IMR-90 (cell line): ENCODE measurements around the gene TMX2. TPM values are rescaled to one million over a fixed set of nuclear protein-coding genes. Genes with fewer than 3 reads are reported as not detected.

Source experiments
- ATAC-seq: fragments of 200-7000 bp; cut with Tn5 transposase; 2 replicates; pipeline ENCODE4 v1.9.1; 2020; ENCODE audit warnings: low read depth, mild to moderate bottlenecking, moderate library complexity
- BruUV-seq: library from RNA; stranded (reverse); fragments of 400-500 nt; replicated peaks from 2 replicates; lab custom pipeline; 2021; lab: Mats Ljungman, UMichigan
- CTCF ChIA-PET: fragments of 300-600 bp; formaldehyde crosslinking; extraction: SDS; loops from one replicate; lab custom pipeline; 2021; ENCODE audit warnings: antibody characterized with exemption; lab: Yijun Ruan, JAX
- POLR2A ChIA-PET: fragments of 300-600 bp; sonication (Branson Sonifier 250); formaldehyde crosslinking; loops from one replicate; lab custom pipeline; 2022; ENCODE audit warnings: antibody characterized with exemption; ENCODE audit not compliant: unreplicated experiment; lab: Charles Lee
- DNase-seq: peaks from one replicate; pipeline ENCODE4 v3.0.0; 2013
- H2AFZ ChIP-seq: replicated peaks from 2 replicates; pipeline ENCODE3; 2013; ENCODE audit warnings: low read length, mild to moderate bottlenecking; ENCODE audit not compliant: poor library complexity
- H2AK5ac ChIP-seq: 2 replicates; pipeline ENCODE4 v1.6.1; 2013; ENCODE audit warnings: low read depth, low read length, inconsistent platforms
- H2AK9ac ChIP-seq: replicated peaks from 2 replicates; pipeline ENCODE3; 2013; ENCODE audit warnings: mild to moderate bottlenecking, low read depth, low read length, moderate library complexity; ENCODE audit not compliant: poor library complexity
- H2BK120ac ChIP-seq: 2 replicates; pipeline ENCODE4 v1.6.1; 2013; ENCODE audit warnings: low read depth, low read length, inconsistent platforms
- H2BK15ac ChIP-seq: 3 replicates; pipeline ENCODE4 v1.6.1; 2013; ENCODE audit warnings: low read depth, low read length, inconsistent platforms
- H2BK20ac ChIP-seq: 2 replicates; pipeline ENCODE4 v1.6.1; 2013; ENCODE audit warnings: low read depth, mild to moderate bottlenecking, inconsistent platforms, low read length, moderate library complexity
- H2BK5ac ChIP-seq: 2 replicates; pipeline ENCODE4 v1.6.1; 2013; ENCODE audit warnings: mild to moderate bottlenecking, low read depth, low read length, inconsistent platforms; ENCODE audit not compliant: poor library complexity, severe bottlenecking
- H3K14ac ChIP-seq: replicated peaks from 2 replicates; pipeline ENCODE4 v1.6.1; 2013; ENCODE audit warnings: low read depth, low read length, inconsistent platforms
- H3K18ac ChIP-seq: 2 replicates; pipeline ENCODE4 v1.6.1; 2013; ENCODE audit warnings: low read depth, low read length, control low read depth
- H3K23ac ChIP-seq: 2 replicates; pipeline ENCODE4 v1.6.1; 2013; ENCODE audit warnings: low read depth, low read length, inconsistent platforms
- H3K27ac ChIP-seq: 2 replicates; pipeline ENCODE4 v1.5.1; 2013; ENCODE audit warnings: mild to moderate bottlenecking, control low read depth, low read length; ENCODE audit not compliant: insufficient read depth
- H3K27me3 ChIP-seq: 2 replicates; pipeline ENCODE4 v1.6.1; 2013; ENCODE audit warnings: low read length; ENCODE audit not compliant: control insufficient read depth, insufficient read depth
- H3K36me3 ChIP-seq: 2 replicates; pipeline ENCODE4 v1.6.1; 2013; ENCODE audit warnings: low read length, mixed read lengths; ENCODE audit not compliant: control insufficient read depth, insufficient read depth
- H3K4ac ChIP-seq: 2 replicates; pipeline ENCODE4 v1.6.1; 2013; ENCODE audit warnings: low read depth, low read length, inconsistent platforms
- H3K4me1 ChIP-seq: 2 replicates; pipeline ENCODE4 v1.6.1; 2013; ENCODE audit warnings: low read length, mixed read lengths; ENCODE audit not compliant: control insufficient read depth, insufficient read depth
- H3K4me2 ChIP-seq: 2 replicates; pipeline ENCODE4 v1.6.1; 2013; ENCODE audit warnings: low read depth, mild to moderate bottlenecking, control low read depth, low read length, moderate library complexity
- H3K4me3 ChIP-seq: 2 replicates; pipeline ENCODE4 v1.5.1; 2013; ENCODE audit warnings: low read depth, mild to moderate bottlenecking, control low read depth, low read length, moderate library complexity; ENCODE audit not compliant: insufficient read depth
- H3K56ac ChIP-seq: 2 replicates; pipeline ENCODE4 v1.6.1; 2013; ENCODE audit warnings: low read length, inconsistent platforms; ENCODE audit not compliant: insufficient read depth; ENCODE audit errors: extremely low read depth
- H3K79me1 ChIP-seq, 2 experiments: 2 replicates each; pipeline ENCODE4 v1.6.1; 2013; ENCODE audit warnings: low read length in 2 of 2, inconsistent platforms in 1 of 2, low read depth in 1 of 2
- H3K9ac ChIP-seq: 2 replicates; pipeline ENCODE4 v1.6.1; 2013; ENCODE audit warnings: low read depth, low read length, control low read depth
- H3K9me1 ChIP-seq: 2 replicates; pipeline ENCODE4 v1.6.1; 2013; ENCODE audit warnings: low read length, inconsistent platforms; ENCODE audit not compliant: insufficient read depth
- H3K9me3 ChIP-seq: 2 replicates; pipeline ENCODE4 v1.6.1; 2013; ENCODE audit warnings: low read length; ENCODE audit not compliant: control insufficient read depth, insufficient read depth
- H4K20me1 ChIP-seq: 2 replicates; pipeline ENCODE4 v1.6.1; 2013; ENCODE audit warnings: low read length, inconsistent platforms; ENCODE audit not compliant: insufficient read depth
- H4K5ac ChIP-seq: 2 replicates; pipeline ENCODE4 v1.6.1; 2013; ENCODE audit warnings: mild to moderate bottlenecking, low read depth, low read length, control low read depth
- H4K8ac ChIP-seq, 2 experiments: 2 replicates each; pipeline ENCODE4 v1.6.1; 2013; ENCODE audit warnings: low read depth in 2 of 2, low read length in 2 of 2, control low read depth in 1 of 2, inconsistent platforms in 1 of 2
- H4K91ac ChIP-seq: 2 replicates; pipeline ENCODE4 v1.6.1; 2013; ENCODE audit warnings: low read depth, low read length, inconsistent platforms; ENCODE audit not compliant: insufficient read depth
- CEBPB ChIP-seq: IDR thresholded peaks from 2 replicates; pipeline ENCODE4 v1.6.1; 2012; ENCODE audit warnings: low read depth, low read length, improper control_type of control experiment
- NFE2L2 ChIP-seq: fragments of 150-350 bp; IDR thresholded peaks from 2 replicates; pipeline ENCODE4 v1.6.1; 2016; ENCODE audit warnings: low read depth, mild to moderate bottlenecking, low read length
- WGBS, 2 experiments: methylation state at CpG; one replicate each; pipeline versions ENCODE4 v1.1.5 to v1.1.7; 2013; ENCODE audit warnings: missing lambda C conversion rate in 2 of 2; ENCODE audit not compliant: insufficient read length in 1 of 2; ENCODE audit errors: extremely low coverage in 2 of 2; 5-methylcytosine and 5-hydroxymethylcytosine counted together
- dilution Hi-C: fragments of 300-500 bp; cut with HindIII; formaldehyde crosslinking; loops from one replicate; pipeline ENCODE4 v1.14.3; 2018; ENCODE audit warnings: low sequenced_read_pairs; ENCODE audit not compliant: unreplicated experiment
- in situ Hi-C: fragments of 300-500 bp; cut with MboI; formaldehyde crosslinking; loops from 3 replicates; pipeline ENCODE4 v1.14.3; 2019; ENCODE audit warnings: low sequenced_read_pairs, inconsistent platforms, mixed read lengths
- intact Hi-C: fragments of 100-400 bp; cut with micrococcal nuclease; formaldehyde crosslinking; loops from 2 replicates; pipeline ENCODE4 v1.10.0; 2022
- polyA plus RNA-seq, 3 experiments: library from polyadenylated mRNA; depleted of rRNA; stranded (reverse); fragments of >200 nt; gene quantifications; 2 replicates each; pipeline ENCODE4 v1.2.3, GENCODE V29; 2012; ENCODE audit warnings: low replicate concordance in 1 of 3
- total RNA-seq: library from RNA; depleted of rRNA; stranded (reverse); fragments of >200 nt; gene quantifications from 2 replicates; pipeline ENCODE4 v1.2.3, GENCODE V29; 2012

Gene TMX2
- total and polyA plus RNA-seq, 2 of the 4 experiments (the other 2 are of a cell fraction) = 60.3 to 103 TPM

DNA sequence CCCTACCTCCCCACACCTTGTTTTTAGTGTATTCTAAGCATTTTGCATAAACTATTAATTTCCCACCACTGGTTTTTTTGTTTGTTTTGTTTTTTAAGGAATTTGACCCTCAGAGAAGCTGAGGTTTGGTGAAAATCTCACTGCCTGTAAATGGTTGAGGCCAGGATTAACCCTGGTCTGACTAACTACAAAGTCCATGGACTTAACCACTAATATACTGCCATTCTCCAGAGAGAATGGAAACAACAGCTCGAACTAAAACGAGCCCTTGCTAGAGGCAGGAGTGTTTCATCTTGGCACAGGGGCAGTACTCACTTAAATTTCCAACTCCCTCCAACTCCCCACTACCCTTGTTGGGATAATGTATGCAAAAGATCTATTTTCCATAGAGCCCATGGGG is 52.2 kb downstream of the TMX2 start:
- Histone ChIP-seq H4K91ac (no peak overlapping the region), H3K56ac (no peak overlapping the region), H3K36me3 (peaks cover 6% of the 10 kb centered on the region), H4K20me1 (peaks cover 61% of the 10 kb centered on the region), H3K4me1 (peaks cover 8% of the 10 kb centered on the region), H2BK5ac (peak overlapping the region; percentile 39), H2BK20ac (no peak overlapping the region), H3K4me3 (peak overlapping the region; percentile 99), H3K4me2 (peak overlapping the region; percentile 99), H4K5ac (peak overlapping the region; percentile 61), H3K4ac (0 out of 2 replicates have a peak overlapping the region, but pooled peaks have one; percentile 34), H3K14ac (peak overlapping the region; percentile 16; the same call in 1 of the 2 replicates), H4K8ac (no peak overlapping the region), H3K23ac (no peak overlapping the region), H3K18ac (peak overlapping the region; percentile 42; the same call in 1 of the 2 replicates), H3K27me3 (no peaks in the 10 kb centered on the region), H3K9ac (peak overlapping the region; percentile 100), H3K79me1 (peaks cover 0 to 35% of the 10 kb centered on the region in 2 experiments; a peak in 2 of 4 replicates), H2AFZ (no peak overlapping the region), H2BK15ac (no peak overlapping the region), H2AK5ac (no peak overlapping the region), H2AK9ac (no peak overlapping the region), H3K9me3 (no peaks in the 10 kb centered on the region), H3K9me1 (0 out of 2 replicates have a peak, but pooled peaks cover 6% of the 10 kb centered on the region), H3K27ac (peak overlapping the region; percentile 42; the same call in 1 of the 2 replicates), H2BK120ac (no peak overlapping the region)
- CTCF ChIA-PET = interaction anchor here (1.5 to 2.0 kb wide), 2 partner anchors 14 to 36 kb away, joined by 5 to 8 read pairs; no protein-coding TSS in a partner anchor
- no CpG with 5 or more reads among the region's 2 CpGs for WGBS, 2 experiments
- DNase-seq = no peak
- POLR2A ChIA-PET = interaction anchor here (0.6 to 1.4 kb wide), 6 partner anchors 14 to 552 kb away, joined by 3 to 7 read pairs (median 6); no protein-coding TSS in a partner anchor
- dilution Hi-C loops (no loop called here), intact Hi-C loops (loop anchor here (5.0 kb wide), 3 partner anchors 293 to 748 kb away; no protein-coding TSS in a partner anchor), in situ Hi-C loops (no loop called here)
- TF ChIP-seq CEBPB (no peak), NFE2L2 (no peak)
- no TSS peak for BruUV-seq
- no peak for ATAC-seq
